GM18511 (cell line): ENCODE results near the gene PDE10A.

ENCODE experiments used
- ATAC-seq: cut with Tn5 transposase; IDR thresholded peaks from one replicate; pipeline ENCODE4 v1.9.1; 2021; ENCODE audit warnings: mild to moderate bottlenecking, moderate library complexity; ENCODE audit not compliant: unreplicated experiment

The PDE10A gene

GRCh38 chr6:165678904-165679303 lies 15.9 kb upstream of the PDE10A start:
- ATAC-seq: no peak

GRCh38 chr6:165678429-165678828 lies 15.4 kb upstream of the PDE10A start:
- no peak for ATAC-seq

- ATAC-seq: no peak
These were observed 14.1 kb upstream of the PDE10A start for GRCh38 chr6:165677091-165677490.

GRCh38 chr6:165676435-165677068 lies 13.5 kb upstream of the PDE10A start:
- no peak for ATAC-seq

- no peak for ATAC-seq
These were observed 12.1 kb upstream of the PDE10A start for GRCh38 chr6:165675120-165675519.

GRCh38 chr6:165674155-165675029 lies 11.4 kb upstream of the PDE10A start:
- ATAC-seq: no peak

- no peak for ATAC-seq
These were observed 8.3 kb upstream of the PDE10A start for GRCh38 chr6:165671222-165671768.

GRCh38 chr6:165668951-165669350 lies 5.9 kb upstream of the PDE10A start:
- no peak for ATAC-seq

- no peak for ATAC-seq
These were observed 2.3 kb upstream of the PDE10A start for GRCh38 chr6:165665384-165665672.

- no peak for ATAC-seq
These were observed 1.7 kb upstream of the PDE10A start for GRCh38 chr6:165664559-165665383.

GRCh38 chr6:165663736-165664558 lies 906 bp upstream of the PDE10A start:
- no peak for ATAC-seq

GRCh38 chr6:165663377-165663735 lies 315 bp upstream of the PDE10A start:
- ATAC-seq: no peak

- ATAC-seq: no peak
These were observed 846 bp downstream of the PDE10A start for GRCh38 chr6:165662041-165662748.

GRCh38 chr6:165661664-165662025 lies 1.4 kb downstream of the PDE10A start:
- ATAC-seq: no peak

- no peak for ATAC-seq
These were observed 2.0 kb downstream of the PDE10A start for GRCh38 chr6:165660857-165661663.

GRCh38 chr6:165659945-165660856 lies 2.8 kb downstream of the PDE10A start:
- ATAC-seq: no peak

- ATAC-seq: no peak
These were observed 4.5 kb downstream of the PDE10A start for GRCh38 chr6:165658395-165659058.

GRCh38 chr6:165657325-165657680 lies 5.7 kb downstream of the PDE10A start:
- no peak for ATAC-seq
